ENCODE data around the gene DOCK7. TPM values are rescaled to one million over a fixed set of nuclear protein-coding genes. Genes with fewer than 3 reads are reported as not detected.

The DOCK7 gene
- total RNA-seq, 3 donors from 2014 or later: 40.4 to 53.7 (median 41.9) TPM

DNA sequence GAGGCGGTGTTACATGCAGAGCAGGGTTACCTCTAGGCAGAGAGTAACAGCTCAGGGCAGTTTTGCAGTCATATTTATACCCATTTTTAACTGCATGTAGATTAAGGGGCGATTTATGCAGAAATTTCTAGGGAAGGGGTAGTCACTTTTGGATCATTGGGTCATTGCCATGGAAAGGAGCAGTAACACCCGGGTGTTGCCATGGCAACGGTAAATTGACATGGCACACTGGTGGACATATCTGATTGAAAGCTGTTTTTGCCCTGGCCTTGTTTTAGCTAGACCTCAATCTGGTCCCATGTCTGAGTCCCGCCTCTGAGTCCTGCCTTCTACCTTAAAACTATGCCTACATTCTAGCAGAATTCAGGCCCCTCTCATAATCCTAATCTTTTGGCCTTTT, 263.1 kb downstream of the DOCK7 start:
- H3K4me3 ChIP-seq: no peak overlapping the region
- no peaks in the 10 kb centered on the region for H3K4me1 ChIP-seq (ENCODE audit: low read depth)
- no peak for ATAC-seq
- DNase-seq: no peak
- H3K9me3 ChIP-seq: no peaks in the 10 kb centered on the region
- TF ChIP-seq, protein P1, sequence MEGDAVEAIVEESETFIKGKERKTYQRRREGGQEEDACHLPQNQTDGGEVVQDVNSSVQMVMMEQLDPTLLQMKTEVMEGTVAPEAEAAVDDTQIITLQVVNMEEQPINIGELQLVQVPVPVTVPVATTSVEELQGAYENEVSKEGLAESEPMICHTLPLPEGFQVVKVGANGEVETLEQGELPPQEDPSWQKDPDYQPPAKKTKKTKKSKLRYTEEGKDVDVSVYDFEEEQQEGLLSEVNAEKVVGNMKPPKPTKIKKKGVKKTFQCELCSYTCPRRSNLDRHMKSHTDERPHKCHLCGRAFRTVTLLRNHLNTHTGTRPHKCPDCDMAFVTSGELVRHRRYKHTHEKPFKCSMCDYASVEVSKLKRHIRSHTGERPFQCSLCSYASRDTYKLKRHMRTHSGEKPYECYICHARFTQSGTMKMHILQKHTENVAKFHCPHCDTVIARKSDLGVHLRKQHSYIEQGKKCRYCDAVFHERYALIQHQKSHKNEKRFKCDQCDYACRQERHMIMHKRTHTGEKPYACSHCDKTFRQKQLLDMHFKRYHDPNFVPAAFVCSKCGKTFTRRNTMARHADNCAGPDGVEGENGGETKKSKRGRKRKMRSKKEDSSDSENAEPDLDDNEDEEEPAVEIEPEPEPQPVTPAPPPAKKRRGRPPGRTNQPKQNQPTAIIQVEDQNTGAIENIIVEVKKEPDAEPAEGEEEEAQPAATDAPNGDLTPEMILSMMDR (IDR thresholded peaks at IDR 0.05): no peak
- intact Hi-C loops (cut with DNase I, micrococcal nuclease): no loop called here
- no peaks in the 10 kb centered on the region for H3K36me3 ChIP-seq (ENCODE audit: low read depth)

DNA sequence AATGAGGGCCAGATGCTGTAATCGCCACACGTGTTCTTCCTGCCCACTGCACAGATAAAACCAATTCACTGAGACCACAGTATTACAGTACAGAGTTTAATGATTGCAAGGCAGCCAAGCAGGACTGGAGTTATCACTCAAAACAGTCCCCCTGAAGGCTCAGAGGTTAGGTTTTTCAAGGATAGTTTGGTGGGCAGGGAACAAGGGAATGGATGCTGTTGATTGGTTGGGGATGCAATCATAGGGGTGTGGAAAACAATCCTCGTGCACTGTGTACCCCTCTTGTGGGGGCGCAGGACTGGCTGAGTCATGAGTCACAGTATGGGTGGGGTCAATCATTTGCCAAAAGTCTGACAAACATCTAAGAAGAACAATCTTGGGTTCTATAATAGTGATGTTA, 263.8 kb downstream of the DOCK7 start:
- H3K4me1 ChIP-seq (ENCODE audit: low read depth): no peaks in the 10 kb centered on the region
- TF ChIP-seq, protein P1 (IDR thresholded peaks at IDR 0.05): no peak
- intact Hi-C loops (cut with DNase I, micrococcal nuclease): no loop called here
- H3K9me3 ChIP-seq: no peaks in the 10 kb centered on the region
- no peaks in the 10 kb centered on the region for H3K36me3 ChIP-seq (ENCODE audit: low read depth)
- ATAC-seq: peak; percentile 9
- no peak for DNase-seq
- H3K4me3 ChIP-seq: no peak overlapping the region

DNA sequence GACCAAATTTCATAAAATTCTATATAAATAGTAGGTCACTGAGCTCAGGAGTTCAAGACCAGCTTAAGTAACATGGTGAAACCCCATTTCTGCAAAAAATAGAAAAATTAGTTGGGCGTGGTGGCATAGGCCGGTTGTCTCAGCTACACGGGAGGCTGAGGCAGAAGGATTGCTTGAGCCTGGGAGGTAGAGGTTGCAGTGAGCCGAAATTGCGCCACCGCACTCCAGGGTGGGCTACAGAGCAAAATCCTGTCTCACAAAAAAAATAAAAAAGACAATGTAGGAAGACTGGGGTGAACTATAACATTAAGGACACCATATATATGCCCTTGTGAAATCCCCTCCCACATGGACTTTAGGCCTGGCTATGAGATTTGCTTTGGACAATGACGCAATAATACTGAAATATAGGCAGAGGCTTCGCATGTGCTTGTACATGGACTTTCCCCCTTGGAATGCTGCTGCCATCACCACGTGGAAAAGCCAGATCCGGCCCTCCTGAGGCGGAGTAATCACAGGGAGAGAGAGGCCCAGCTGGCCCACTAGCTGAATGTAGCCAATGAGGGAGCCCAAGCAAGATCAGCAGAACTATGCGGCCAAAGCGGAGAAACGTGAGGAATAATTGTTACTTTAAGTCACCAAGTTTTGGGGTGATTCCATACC, 264.5 kb downstream of the DOCK7 start:
- no peaks in the 10 kb centered on the region for H3K9me3 ChIP-seq
- no peak overlapping the region for H3K4me3 ChIP-seq
- TF ChIP-seq, protein P1 (IDR thresholded peaks at IDR 0.05): no peak
- DNase-seq: peak in 1 of 3 donors; percentile 33
- intact Hi-C loops (cut with DNase I, micrococcal nuclease): no loop called here
- no peaks in the 10 kb centered on the region for H3K4me1 ChIP-seq (ENCODE audit: low read depth)
- peak; percentile 74 for ATAC-seq
- H3K36me3 ChIP-seq (ENCODE audit: low read depth): no peaks in the 10 kb centered on the region

DNA sequence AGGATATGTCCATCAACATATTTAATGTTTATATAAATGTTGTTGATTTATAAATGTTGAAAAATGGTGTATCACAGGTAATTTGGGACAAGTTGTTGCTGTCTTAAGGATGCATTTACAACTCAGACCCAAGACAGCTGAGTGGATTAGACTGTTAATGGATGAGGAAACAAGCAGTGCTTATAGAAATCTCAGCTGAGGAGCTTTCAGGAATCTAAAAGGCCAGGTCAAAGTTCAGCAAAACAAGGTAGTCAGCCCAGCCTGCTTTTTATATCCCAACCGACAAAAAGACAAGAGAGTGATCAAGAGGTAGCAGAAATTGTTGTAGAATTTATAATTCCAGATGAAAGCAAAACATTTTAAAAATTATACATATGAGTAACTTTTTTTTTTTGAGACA, 268.0 kb downstream of the DOCK7 start:
- intact Hi-C loops (cut with DNase I, micrococcal nuclease): no loop called here

DNA sequence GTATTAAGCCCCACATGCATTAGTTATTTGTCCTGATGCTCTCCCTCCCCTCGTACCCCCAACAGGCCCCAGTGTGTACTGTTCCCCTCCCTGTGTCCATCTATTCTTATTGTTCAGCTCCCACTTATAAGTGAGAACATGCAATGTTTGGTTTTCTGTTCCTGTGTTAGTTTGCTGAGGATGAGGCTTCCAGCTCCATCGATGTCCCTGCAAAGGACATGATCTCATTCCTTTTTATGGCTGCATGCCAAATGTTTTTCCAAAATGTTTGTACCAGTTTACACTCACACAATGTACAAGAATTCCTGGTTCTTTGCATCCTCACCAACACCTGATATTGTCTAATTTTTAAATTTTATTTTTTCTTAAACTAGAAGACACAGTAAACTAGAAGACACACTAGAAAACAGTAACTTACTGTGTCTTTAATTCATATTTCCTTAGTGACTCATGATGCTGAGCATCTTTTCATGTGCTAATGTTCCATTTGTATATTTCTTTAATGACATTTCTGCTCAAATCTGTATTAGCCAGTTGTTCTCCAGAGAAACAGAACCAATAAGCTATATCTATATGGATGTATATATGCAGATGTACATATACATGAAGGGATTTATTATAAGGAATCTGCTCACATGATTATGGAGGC, 270.7 kb downstream of the DOCK7 start:
- no peaks in the 10 kb centered on the region for H3K9me3 ChIP-seq
- intact Hi-C loops (cut with DNase I, micrococcal nuclease): no loop called here
- no peak overlapping the region for H3K4me3 ChIP-seq
- DNase-seq (no peak), ATAC-seq (no peak)
- H3K4me1 ChIP-seq (ENCODE audit: low read depth): no peaks in the 10 kb centered on the region
- TF ChIP-seq, protein P1 (IDR thresholded peaks at IDR 0.05): no peak
- H3K36me3 ChIP-seq (ENCODE audit: low read depth): no peaks in the 10 kb centered on the region

More for the DNA sequence above, 268.0 kb downstream of the DOCK7 start:
- H3K4me3 ChIP-seq: no peak overlapping the region
- DNase-seq: no peak
- TF ChIP-seq, protein P1 (IDR thresholded peaks at IDR 0.05): no peak
- H3K9me3 ChIP-seq: no peaks in the 10 kb centered on the region
- no peaks in the 10 kb centered on the region for H3K36me3 ChIP-seq (ENCODE audit: low read depth)
- ATAC-seq: peak; percentile 81
- no peaks in the 10 kb centered on the region for H3K4me1 ChIP-seq (ENCODE audit: low read depth)

All from mucosa of descending colon (tissue), 3 donors.